GM19438 (cell line): ENCODE data around the gene SLC2A11.
A peak's percentile ranks its signal among the peaks of the same experiment; 100 is the strongest.
"Not testable (repeated sequence)": the region's sequence is repeated elsewhere in the genome, so short reads cannot be mapped to it uniquely, and the experiment has no call there.

Source experiments
- ATAC-seq: cut with Tn5 transposase; IDR thresholded peaks from one replicate; pipeline ENCODE4 v1.9.1; 2021; ENCODE audit warnings: low read depth; ENCODE audit not compliant: unreplicated experiment

Gene SLC2A11

DNA sequence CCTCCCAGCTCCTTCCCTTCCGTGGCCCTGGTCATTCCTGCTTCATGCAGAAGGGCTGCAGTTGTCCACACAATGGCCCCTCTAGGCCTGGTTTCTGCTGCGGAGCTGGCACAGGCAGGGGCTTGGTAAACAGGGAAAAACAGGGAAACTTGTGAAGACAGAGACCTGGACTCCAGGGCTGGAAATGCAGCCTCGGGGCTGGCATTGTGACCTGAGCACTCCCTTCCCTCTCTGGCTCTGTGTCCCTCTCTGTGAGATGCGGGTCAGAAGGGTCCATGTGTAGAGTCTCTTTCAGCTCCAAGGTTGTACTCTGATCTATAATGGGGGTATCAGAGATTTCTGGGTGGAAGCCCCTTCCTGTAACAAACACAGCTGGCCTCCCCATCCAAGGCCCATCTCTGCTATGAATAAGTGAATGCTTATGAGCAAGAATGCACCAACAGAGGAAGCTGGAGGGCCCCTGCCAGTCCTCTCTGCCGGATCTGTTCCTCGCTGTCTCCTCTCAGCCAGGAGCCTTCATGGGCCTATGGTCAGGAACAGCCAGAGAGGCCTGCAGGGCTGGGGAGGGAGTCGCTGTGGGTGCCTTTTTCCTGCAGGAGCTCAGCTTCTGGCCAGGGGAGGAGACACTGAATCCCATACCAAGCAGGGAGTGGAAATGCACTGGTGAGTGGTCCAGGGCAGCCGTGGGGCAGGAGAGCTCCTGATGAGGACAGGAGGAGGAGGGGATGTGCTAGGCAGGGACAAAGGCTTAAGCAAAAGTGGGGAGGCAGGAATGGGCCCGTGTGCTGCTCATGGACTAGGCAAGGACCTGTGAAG is 12.2 kb upstream of the SLC2A11 start:
- no peak for ATAC-seq

DNA sequence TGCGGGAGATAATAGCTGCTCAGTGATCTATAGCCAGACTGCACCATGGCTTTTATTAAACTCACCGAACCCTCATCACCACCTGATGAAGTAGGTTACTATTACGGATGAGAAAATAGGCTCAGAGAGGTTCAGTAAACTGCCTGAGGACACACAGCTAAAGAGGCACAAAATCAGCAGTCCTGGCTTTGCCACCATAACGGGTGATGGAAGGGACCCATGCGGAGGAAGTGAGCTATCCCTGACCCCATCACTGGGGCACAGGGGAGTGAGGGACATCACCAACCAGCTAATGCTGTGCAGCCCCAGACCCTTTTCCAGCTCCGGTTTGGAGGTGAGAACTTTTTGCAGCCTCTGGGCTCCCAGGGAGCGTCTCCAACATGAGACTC is 11.6 kb upstream of the SLC2A11 start:
- ATAC-seq = no peak

DNA sequence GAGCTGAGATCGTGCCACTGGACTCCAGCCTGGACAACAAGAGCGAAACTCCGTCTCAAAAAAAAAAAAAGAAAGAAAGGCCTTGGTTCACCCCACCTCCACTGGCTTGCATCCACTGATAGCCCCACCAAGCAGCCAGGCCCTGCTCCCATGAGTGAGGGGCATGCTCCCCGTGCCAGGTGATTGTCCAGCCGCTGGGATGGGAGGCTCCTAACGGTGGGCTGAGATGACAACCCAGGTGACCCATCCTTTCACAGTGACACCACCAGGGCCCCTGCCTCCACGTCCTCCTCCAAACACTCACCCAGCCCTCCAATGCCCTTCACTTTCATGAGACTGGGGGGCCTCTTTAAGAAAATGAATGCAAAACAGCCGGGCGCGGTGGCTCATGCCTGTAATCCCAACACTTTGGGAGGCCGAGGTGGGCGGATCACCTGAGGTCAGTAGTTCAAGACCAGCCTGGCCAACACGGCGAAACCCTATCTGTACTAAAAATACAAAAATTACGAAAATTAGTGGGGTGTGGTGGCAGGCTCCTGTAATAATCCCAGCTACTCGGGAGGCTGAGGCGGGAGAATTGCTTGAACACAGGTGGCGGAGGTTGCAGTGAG is 10.3 kb upstream of the SLC2A11 start:
- no peak for ATAC-seq

DNA sequence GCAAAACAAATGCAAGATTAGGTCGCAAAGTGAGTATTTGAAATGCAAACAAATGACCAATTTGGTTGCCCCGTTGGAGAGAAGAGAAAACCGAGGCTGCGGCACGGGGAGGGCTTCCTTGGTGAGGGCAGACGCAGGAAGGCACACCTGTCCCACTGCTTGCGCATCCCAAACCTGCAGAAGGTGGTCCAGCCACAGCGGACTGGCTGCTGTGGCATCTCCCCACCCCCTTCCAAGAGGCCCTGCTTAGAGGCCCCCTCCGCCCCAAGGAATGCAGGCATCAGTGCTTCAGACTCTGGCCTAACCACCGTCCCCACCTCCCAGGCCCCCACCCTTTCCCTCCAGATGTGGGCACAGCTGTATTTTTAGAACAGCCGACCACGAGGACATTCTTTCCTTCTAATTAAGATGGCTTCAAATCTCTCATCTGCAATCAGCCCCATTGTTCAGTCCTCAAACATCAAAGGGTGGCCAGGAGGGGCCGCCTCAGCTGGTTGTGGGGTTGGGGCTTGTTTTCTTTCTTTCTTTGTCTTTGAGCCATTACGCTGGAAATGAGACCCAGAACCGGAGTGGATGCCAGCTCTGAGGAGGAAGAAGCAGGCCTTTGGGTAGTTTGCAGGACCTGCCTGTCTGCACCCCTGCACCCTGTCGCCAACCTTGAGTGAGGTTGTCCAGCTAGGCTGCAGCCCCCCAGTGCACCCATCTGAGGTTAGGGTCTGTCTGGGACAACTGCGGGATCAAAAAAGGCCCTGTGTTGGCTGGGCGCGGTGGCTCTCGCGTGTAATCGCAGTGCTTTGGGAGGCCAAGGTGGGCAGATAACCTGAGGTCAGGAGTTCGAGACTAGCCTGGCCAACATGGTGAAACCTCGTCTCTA is 9.4 kb upstream of the SLC2A11 start:
- ATAC-seq = no peak

DNA sequence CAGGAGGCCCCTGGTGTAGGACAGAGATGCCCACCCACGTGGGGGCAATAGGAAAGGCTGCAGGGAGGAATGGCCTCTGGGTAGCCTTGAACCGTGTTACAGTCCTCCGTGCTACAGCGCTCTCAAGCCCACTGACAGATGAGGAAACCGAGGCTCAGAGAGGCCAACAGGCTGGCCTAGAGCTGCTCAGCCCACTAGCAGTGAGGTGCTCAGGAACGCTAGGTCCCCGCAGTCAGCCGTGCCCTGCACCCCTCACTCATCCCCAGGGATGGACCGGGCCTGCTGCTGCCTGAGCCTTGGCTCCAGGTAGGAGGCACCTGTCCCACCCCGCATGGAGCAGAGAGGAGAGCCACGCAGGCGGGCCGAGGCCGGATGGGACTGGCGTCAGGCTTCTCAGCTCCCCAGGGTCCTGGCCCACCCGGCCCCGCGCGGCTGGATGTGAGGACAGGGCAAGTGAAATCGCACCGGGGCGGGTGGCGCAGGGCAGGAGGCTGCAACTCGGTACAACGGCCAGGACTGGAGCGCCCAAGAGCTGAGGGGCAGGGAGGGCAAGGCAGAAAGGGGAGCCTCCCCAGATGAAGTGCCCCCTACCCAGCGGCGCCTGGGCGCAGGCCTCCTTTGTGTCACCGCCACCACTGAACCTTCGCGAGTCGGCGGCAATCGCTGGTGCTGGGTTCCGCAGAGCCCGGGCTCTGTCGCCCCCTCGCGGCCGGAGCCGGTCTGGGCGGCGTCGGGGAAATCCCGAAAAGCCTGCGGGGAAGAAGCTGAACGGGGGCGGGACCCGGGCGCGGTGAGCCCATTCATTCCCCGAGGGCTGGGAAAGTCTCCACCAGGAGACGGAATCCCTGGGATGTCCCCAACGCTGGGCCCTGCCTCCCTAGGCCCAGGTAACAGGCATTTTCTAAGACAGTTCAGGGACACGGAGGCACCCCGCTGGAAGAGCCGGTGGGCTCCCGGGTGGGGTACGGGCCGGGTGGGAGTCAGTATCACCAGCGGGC is 8.4 kb upstream of the SLC2A11 start:
- ATAC-seq = no peak

DNA sequence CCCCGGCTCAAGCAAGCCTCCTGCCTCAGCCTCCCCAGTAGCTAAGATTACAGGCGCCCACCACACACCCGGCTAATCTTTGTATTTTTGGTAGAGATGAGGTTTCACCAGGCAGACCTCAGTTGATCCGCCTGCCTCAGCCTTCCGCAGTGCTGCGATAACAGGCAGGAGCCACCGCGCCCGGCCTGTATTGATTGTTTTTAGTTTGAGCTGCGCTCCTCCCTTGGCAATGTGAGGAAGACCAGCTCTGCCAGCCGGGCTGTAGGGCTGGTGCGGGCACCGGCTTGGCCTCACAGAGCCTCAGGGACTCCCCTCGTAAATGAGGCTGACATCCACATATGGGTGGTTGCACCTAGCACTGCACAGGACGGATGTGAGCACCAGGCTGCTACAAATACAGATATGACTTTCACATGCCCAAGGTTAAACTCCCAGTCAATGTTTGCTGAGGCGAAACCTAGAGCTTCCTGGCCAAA is 7.5 kb upstream of the SLC2A11 start:
- ATAC-seq = no peak

DNA sequence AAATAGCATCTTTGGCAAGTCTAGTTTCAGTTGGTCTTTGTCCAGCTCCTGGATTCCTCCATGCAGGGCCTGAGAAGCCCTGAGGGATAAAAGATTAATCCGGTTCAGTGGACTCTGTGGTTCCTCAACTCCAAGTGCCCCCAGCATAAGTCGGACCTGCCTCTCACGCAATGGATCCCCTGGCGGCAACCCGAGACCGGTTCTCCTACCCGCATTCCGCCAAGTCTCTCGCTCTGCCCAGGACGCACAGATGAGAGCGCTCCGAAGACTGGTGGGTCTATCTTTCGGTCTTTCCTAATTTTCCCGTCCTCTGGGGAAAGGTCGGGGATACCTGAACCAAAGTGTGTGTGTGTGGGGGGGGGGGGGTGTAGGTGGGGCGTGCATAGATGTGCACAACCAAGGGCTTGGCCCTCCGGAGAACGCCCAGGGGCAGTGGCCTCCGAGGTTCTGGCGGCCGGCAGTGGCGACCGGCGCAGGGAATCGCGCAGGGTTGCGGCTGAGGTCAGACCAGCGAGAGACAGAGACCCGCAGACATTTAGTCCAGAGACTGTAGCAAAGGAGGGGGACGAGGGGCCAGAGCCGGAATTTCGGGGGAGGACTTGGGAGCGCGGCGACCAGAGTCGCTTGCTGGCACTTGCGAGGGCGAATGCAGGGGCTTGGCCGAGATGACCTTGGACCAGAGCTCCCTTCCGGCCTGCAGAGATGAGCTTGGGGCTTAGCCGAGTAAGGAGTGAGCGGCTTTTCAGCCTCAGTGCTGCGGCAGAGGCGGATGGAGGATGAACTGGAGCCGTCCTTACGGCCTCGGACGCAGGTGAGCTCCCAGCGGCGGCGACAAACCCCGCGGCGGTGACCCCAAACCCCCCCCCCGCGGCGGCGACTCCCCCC is 712 bp upstream of the SLC2A11 start:
- peak; percentile 47 for ATAC-seq

DNA sequence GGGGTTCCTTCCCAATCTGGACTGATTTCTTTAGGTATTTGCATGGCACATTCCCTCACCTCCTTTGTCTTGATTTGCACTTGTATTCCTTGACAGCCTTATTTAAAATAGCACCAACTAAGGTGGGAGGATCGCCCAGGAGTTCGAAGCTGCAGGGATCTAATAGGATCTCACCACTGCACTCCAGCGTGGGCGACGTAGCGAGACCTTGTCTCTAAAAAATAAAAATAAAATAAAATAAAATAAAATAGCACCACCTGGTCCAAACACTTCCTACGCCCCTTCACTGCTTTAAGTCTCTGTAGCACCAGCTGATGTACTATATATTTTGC is 775 bp downstream of the SLC2A11 start:
- no peak for ATAC-seq

DNA sequence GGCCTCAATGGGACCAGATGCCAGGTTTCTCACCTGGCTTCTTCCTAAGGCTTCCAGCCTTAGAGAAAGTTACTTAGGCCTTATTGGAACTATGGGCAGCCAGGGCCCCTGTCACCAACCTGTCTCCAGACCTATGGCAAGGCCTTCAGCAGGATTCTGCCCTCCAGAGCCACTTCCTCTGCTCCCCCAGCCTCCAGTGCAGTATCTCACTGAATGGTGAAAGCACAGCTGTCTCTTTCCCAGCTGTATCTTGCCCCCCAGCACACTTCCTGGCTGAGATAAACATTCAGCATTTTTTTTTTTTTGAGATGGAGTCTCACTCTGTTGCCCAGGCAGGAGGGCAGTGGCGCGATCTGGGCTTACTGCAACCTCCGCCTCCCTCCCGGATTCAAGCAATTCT is 1.5 kb downstream of the SLC2A11 start:
- no peak for ATAC-seq

DNA sequence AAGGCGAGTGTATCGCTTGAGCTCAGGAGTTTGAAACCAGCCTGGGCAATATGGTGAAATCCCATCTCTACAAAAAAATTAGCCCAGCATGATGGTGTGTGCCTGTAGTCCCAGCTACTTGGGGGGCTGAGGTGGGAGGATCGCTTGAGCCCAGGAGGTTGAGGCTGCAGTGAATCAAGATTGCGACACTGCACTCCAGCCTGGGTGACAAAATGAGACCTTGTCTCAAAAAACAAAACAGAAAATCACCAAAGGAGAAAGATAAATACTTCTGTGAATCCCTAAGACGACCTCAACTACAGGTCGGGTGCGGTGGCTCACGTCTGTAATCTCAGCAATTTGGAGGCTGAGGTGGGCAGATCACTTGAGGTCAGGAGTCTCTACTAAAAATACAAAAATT is 2.5 kb downstream of the SLC2A11 start:
- ATAC-seq = not testable (repeated sequence)

DNA sequence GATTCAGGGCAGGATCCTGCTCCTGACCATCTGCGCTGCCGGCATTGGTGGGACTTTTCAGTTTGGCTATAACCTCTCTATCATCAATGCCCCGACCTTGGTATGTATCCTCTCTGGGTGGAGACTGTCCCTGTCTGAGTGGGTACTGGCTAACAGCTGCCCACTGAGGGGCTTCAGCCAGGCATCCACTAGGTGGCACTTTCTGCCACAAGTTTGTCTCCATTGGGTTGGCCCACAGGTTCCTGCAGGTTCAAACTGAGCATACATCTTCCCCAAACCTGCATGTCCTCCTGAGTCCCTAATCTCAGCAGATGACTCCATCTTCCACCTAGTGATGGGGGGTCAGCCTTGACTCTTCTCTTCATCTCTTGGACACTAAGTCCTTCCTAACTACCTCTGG is 4.4 kb downstream of the SLC2A11 start:
- no peak for ATAC-seq

DNA sequence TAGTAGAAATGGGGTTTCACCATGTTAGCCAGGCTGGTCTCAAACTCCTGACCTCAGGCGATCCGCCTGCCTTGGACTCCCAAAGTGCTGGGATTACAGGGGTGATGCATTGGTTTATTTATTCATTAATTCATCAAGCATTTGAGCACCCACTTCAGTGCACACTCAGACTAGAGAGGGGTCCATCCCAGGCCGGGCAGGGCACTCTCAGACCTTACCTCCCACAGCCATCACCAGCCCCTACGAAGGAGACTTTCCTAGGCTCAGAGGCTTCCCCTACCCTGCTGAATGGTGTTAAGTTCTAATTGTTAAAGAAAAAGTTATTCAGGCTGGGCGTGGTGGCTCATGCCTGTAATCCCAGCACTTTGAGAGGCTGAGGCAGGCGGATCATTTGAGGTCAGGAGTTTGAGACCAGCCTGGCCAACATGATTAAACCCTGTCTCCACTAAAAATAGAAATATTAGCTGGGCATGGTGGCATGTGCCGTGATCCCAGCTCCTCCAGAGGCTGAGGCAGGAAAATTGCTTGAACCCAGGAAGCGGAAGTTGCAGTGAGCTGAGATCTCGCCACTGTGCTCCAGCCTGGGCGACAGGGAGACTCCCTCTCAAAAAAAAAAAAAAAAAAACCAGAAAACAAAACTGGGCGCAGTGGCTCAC is 7.0 kb downstream of the SLC2A11 start:
- not testable (repeated sequence) for ATAC-seq

DNA sequence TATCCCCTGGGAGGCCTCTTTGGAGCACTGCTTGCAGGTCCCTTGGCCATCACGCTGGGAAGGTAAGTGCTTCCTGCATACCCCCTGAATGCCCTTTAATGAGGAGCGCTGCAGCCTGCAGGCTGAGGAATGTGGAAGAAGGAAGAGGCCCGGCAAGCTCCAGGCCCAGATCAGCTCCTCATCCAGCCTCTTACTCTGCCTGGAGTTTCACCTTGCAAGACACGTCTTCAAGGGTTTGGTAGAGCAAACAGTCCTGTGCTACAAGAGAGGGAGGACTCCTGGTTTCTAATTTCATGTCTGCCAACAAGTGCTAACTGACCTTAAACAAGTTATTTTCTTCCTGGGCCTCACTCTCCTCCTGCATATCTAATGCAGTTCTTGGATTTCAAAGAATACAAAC is 10.9 kb downstream of the SLC2A11 start:
- no peak for ATAC-seq

DNA sequence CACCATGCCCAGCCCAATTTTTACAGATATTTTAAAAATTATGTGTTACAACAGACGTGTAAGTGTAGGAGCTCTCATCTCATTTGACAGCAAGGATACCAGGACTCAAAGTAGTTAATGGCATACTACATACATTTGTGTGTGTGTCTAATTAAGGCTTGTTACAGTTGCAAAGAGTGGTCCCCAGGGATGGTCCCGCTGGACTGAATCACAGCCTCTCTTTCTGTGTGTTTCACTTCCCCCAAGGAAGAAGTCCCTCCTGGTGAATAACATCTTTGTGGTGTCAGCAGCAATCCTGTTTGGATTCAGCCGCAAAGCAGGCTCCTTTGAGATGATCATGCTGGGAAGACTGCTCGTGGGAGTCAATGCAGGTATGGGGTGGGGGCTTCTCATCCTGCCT is 17.2 kb downstream of the SLC2A11 start:
- no peak for ATAC-seq

DNA sequence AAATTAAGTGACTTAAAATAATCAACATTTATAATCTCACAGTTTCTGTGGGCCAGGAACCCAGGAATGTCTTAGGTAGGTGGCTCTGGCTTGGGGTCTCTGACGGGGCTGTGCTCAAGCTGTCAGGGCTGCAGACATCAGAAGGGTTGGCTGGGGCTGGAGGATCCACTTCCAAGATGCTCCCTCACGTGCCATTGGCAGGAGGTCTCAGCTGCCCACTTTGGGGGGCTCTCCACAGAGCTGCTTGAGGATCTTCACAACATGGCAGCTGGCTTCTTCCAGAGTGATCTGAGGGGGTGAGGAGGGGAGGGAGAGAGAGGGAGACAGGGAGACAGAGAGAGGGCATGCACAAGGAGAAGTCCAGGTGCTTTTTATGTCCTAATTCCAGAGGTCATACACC is 18.1 kb downstream of the SLC2A11 start:
- ATAC-seq = no peak

DNA sequence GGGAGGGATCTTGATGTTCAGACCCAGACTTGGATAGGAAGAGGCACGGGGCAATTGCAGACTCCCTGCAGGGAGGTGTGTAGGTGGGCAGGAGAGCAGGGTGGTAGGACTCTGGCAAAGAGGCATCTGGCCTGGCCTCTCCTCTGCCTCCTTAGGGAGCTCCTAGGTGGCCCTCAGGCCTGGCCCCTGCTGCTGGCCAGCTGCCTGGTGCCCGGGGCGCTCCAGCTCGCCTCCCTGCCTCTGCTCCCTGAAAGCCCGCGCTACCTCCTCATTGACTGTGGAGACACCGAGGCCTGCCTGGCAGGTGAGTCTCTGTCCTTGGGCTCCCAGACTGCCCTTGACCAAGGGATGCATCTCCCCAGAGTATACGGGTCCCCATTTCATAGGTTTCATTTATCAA is 19.9 kb downstream of the SLC2A11 start:
- ATAC-seq = no peak

DNA sequence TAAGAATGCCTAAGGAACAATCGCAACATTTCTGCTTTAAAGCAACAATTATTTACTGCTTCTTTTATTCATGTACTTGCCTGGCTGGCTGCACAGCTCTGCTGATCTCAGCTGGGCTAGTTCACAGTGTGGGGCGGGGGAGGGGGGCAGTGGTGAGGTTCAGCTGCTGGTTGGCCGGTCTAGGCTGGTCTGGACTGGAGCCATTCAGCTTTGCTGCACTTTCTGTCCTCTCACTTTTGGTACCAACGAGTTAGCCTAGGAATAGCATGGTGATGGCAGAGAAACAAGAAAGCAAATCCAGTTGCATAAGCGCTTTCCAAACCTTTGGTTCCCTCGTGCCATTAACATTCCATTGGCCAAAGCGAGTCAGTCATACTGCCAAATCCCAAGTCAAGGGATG is 20.5 kb downstream of the SLC2A11 start:
- no peak for ATAC-seq

DNA sequence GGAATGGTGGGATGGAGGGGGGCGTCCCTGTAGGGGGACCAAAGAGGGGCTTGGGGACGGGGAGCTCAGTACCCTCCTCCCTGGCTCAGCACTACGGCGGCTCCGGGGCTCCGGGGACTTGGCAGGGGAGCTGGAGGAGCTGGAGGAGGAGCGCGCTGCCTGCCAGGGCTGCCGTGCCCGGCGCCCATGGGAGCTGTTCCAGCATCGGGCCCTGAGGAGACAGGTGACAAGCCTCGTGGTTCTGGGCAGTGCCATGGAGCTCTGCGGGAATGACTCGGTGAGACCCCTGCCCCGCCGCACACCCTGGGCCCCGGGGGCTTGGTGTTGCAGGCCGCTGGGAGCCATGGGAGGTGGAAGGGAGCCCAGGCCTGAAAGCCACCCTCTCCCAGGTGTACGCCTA is 24.7 kb downstream of the SLC2A11 start:
- no peak for ATAC-seq

DNA sequence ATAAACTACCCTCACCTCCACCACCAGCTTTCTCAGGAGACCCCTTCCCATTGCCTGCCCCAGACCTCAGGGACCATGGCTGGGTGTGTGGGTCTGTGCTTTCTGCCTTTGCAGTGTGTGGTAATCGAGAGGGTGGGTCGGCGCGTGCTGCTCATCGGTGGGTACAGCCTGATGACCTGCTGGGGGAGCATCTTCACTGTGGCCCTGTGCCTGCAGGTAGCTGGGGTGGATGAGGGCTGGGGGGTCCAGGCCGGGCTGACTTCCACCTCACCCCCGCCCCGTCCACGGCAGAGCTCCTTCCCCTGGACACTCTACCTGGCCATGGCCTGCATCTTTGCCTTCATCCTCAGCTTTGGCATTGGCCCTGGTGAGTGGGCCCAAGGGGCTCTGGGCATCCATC is 26.0 kb downstream of the SLC2A11 start:
- no peak for ATAC-seq
